ENCODE results near the gene TIAL1.

DNA sequence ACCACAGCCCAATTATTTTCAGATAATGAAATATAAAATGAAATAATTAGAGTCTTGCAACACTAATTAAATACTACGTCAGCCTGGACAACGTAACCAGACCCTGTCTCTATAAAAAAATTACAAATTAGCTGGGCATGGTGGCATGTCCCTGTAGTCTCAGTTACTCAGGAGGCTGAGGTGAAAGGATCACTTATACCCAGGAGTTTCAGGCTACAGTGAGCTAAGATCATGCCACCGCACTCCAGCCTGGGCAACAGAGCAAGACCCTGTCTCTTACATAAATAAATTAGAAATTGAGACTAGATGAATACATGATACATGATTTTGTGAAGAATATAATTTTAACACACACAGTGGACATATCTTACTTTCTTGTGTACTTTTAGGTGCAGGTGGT, 18.4 kb downstream of the TIAL1 start:
- TF ChIP-seq, protein P1, sequence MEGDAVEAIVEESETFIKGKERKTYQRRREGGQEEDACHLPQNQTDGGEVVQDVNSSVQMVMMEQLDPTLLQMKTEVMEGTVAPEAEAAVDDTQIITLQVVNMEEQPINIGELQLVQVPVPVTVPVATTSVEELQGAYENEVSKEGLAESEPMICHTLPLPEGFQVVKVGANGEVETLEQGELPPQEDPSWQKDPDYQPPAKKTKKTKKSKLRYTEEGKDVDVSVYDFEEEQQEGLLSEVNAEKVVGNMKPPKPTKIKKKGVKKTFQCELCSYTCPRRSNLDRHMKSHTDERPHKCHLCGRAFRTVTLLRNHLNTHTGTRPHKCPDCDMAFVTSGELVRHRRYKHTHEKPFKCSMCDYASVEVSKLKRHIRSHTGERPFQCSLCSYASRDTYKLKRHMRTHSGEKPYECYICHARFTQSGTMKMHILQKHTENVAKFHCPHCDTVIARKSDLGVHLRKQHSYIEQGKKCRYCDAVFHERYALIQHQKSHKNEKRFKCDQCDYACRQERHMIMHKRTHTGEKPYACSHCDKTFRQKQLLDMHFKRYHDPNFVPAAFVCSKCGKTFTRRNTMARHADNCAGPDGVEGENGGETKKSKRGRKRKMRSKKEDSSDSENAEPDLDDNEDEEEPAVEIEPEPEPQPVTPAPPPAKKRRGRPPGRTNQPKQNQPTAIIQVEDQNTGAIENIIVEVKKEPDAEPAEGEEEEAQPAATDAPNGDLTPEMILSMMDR (IDR thresholded peaks at IDR 0.05): no peak
- no peak for TF ChIP-seq POLR2A (IDR thresholded peaks at IDR 0.05)

All from body of pancreas (tissue), 4 donors.